KMS-11 (cell line): ENCODE measurements around the gene STAG1.

Experiments used
- H2AFZ ChIP-seq: fragments of 200-600 bp; sonication (generic); 2 replicates; pipeline ENCODE4 v1.6.1; 2016; ENCODE audit warnings: antibody characterized with exemption, mixed run types, low read depth
- H3K27ac ChIP-seq: fragments of 200-600 bp; sonication (generic); 2 replicates; pipeline ENCODE4 v1.6.1; 2016; ENCODE audit warnings: mild to moderate bottlenecking, mixed run types
- H3K27me3 ChIP-seq: fragments of 200-600 bp; sonication (generic); 2 replicates; pipeline ENCODE4 v1.6.1; 2017; ENCODE audit warnings: mild to moderate bottlenecking, low read depth, mixed run types, moderate library complexity; ENCODE audit not compliant: insufficient read depth
- H3K36me3 ChIP-seq: fragments of 200-600 bp; sonication (generic); 2 replicates; pipeline ENCODE4 v1.6.1; 2017; ENCODE audit warnings: mild to moderate bottlenecking, mixed run types; ENCODE audit not compliant: insufficient read depth
- H3K4me1 ChIP-seq: fragments of 200-600 bp; sonication (generic); 2 replicates; pipeline ENCODE4 v1.6.1; 2016; ENCODE audit warnings: mild to moderate bottlenecking, low read depth, mixed run types; ENCODE audit not compliant: poor library complexity, severe bottlenecking
- H3K4me2 ChIP-seq: fragments of 200-600 bp; sonication (generic); 2 replicates; pipeline ENCODE4 v1.7.0; 2016; ENCODE audit warnings: mild to moderate bottlenecking, mixed run types
- H3K4me3 ChIP-seq: fragments of 200-600 bp; sonication (generic); IDR thresholded peaks from 2 replicates; pipeline ENCODE4 v1.6.1; 2017; ENCODE audit warnings: low read depth, low read length, mixed read lengths; ENCODE audit not compliant: insufficient read depth
- H3K79me2 ChIP-seq: fragments of 200-600 bp; sonication (generic); 2 replicates; pipeline ENCODE4 v1.6.1; 2016; ENCODE audit warnings: low read depth, mixed run types; ENCODE audit not compliant: insufficient read depth
- H3K9ac ChIP-seq: fragments of 200-600 bp; sonication (generic); 2 replicates; pipeline ENCODE4 v1.6.1; 2016; ENCODE audit warnings: mild to moderate bottlenecking, mixed run types
- H4K20me1 ChIP-seq: fragments of 200-600 bp; sonication (generic); 2 replicates; pipeline ENCODE4 v1.6.1; 2016; ENCODE audit warnings: mild to moderate bottlenecking, mixed run types; ENCODE audit not compliant: insufficient read depth
- TF ChIP-seq, protein P1 (sequence below): fragments of 200-600 bp; sonication (generic); conservative IDR thresholded peaks from 2 replicates; pipeline ENCODE4 v1.6.1; 2017; ENCODE audit warnings: low read depth, mild to moderate bottlenecking, antibody characterized with exemption, low read length, moderate library complexity, mixed read lengths

STAG1 gene

DNA sequence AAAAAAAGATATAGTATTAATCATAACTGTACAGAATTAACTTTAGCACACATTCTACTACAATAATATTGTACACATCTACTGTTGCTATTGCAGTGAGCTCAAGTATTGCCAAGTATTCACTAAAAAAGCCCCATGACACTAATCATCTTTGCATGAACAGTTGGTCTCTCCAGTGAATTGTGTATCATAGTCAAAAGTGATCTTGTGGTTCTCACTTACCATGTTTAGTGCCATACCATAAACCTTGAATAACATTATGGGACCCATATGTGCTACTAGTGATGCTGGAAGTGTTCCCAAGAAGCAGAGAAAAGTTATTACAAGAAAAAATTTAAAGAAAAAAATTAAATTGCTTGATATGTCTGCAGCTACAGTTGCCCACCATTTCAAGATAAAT, 324.9 kb downstream of the STAG1 start:
- H2AFZ ChIP-seq = no peak overlapping the region
- no peaks in the 10 kb centered on the region for H3K36me3 ChIP-seq
- H3K4me3 ChIP-seq = no peak overlapping the region
- H3K27me3 ChIP-seq = no peaks in the 10 kb centered on the region
- TF ChIP-seq, protein P1, sequence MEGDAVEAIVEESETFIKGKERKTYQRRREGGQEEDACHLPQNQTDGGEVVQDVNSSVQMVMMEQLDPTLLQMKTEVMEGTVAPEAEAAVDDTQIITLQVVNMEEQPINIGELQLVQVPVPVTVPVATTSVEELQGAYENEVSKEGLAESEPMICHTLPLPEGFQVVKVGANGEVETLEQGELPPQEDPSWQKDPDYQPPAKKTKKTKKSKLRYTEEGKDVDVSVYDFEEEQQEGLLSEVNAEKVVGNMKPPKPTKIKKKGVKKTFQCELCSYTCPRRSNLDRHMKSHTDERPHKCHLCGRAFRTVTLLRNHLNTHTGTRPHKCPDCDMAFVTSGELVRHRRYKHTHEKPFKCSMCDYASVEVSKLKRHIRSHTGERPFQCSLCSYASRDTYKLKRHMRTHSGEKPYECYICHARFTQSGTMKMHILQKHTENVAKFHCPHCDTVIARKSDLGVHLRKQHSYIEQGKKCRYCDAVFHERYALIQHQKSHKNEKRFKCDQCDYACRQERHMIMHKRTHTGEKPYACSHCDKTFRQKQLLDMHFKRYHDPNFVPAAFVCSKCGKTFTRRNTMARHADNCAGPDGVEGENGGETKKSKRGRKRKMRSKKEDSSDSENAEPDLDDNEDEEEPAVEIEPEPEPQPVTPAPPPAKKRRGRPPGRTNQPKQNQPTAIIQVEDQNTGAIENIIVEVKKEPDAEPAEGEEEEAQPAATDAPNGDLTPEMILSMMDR = no peak
- H3K79me2 ChIP-seq = no peaks in the 10 kb centered on the region
- H3K9ac ChIP-seq = no peak overlapping the region
- H4K20me1 ChIP-seq = no peaks in the 10 kb centered on the region
- H3K27ac ChIP-seq = no peak overlapping the region
- no peak overlapping the region for H3K4me2 ChIP-seq
- H3K4me1 ChIP-seq = no peaks in the 10 kb centered on the region

GRCh38 chr3:136414476-136414875, 337.7 kb downstream of the STAG1 start:
- Histone ChIP-seq H3K9ac (no peak overlapping the region), H3K79me2 (no peaks in the 10 kb centered on the region), H3K4me3 (no peak overlapping the region), H3K36me3 (no peaks in the 10 kb centered on the region; the same call in 1 of the 2 replicates), H3K27me3 (no peaks in the 10 kb centered on the region), H2AFZ (no peak overlapping the region), H4K20me1 (no peaks in the 10 kb centered on the region), H3K4me1 (no peaks in the 10 kb centered on the region), H3K27ac (no peak overlapping the region), H3K4me2 (no peak overlapping the region)
- TF ChIP-seq, protein P1 = no peak

GRCh38 chr3:136412307-136412706, 339.9 kb downstream of the STAG1 start:
- no peaks in the 10 kb centered on the region for H3K27me3 ChIP-seq
- H3K4me1 ChIP-seq = no peaks in the 10 kb centered on the region
- H3K9ac ChIP-seq = no peak overlapping the region
- no peaks in the 10 kb centered on the region for H3K79me2 ChIP-seq
- no peak overlapping the region for H3K4me2 ChIP-seq
- H2AFZ ChIP-seq = no peak overlapping the region
- no peak overlapping the region for H3K4me3 ChIP-seq
- no peaks in the 10 kb centered on the region; the same call in 1 of the 2 replicates for H3K36me3 ChIP-seq
- H4K20me1 ChIP-seq = no peaks in the 10 kb centered on the region
- TF ChIP-seq, protein P1 = no peak
- no peak overlapping the region for H3K27ac ChIP-seq

DNA sequence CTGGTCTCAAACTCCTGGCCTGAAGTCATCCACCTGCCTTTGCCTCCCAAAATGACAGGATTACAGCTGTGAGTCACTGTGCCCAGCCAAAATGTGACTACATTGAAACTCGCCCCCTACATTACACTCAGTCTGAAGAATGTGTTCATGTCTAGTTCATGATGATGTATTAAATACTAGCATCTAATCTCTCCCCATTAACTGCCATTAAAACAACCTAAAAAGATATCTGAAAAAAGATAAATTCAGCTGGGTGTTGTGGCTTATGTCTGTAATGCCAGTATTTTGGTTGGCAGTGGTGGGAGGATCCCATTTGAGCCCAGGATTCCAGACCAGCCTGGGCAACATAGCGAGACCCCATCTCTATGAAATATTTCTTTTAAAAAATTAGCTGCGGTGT, 342.6 kb downstream of the STAG1 start:
- H3K4me1 ChIP-seq = no peaks in the 10 kb centered on the region
- no peak overlapping the region for H3K9ac ChIP-seq
- no peak overlapping the region for H2AFZ ChIP-seq
- no peak overlapping the region for H3K27ac ChIP-seq
- H3K79me2 ChIP-seq = no peaks in the 10 kb centered on the region
- H3K27me3 ChIP-seq = no peaks in the 10 kb centered on the region
- H3K4me3 ChIP-seq = no peak overlapping the region
- no peaks in the 10 kb centered on the region for H3K36me3 ChIP-seq
- TF ChIP-seq, protein P1 = no peak
- H3K4me2 ChIP-seq = no peak overlapping the region
- no peaks in the 10 kb centered on the region for H4K20me1 ChIP-seq

DNA sequence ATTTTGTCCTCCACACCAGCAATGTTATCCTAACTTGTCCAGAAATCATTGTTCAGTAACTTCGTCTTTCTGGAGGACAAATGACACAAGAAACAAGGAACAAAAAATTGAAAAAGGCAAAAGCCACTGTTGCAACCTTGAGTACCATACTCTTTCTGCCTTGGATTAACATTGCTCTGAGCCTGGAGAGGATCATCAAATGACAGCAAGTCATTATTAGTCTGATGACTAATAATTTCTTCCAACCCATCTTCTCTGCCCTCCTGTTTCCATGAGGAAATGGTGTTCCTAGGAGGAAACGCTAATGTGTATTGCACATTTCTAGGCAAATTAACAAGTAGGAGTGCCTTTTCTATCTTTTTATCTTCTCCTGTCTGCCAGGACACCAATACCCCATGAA, 348.1 kb downstream of the STAG1 start:
- no peak overlapping the region for H3K27ac ChIP-seq
- H3K9ac ChIP-seq = no peak overlapping the region
- no peak overlapping the region for H2AFZ ChIP-seq
- H3K27me3 ChIP-seq = no peaks in the 10 kb centered on the region
- H3K4me2 ChIP-seq = no peak overlapping the region
- no peaks in the 10 kb centered on the region for H4K20me1 ChIP-seq
- H3K4me1 ChIP-seq = no peaks in the 10 kb centered on the region
- H3K79me2 ChIP-seq = no peaks in the 10 kb centered on the region
- no peak overlapping the region for H3K4me3 ChIP-seq
- TF ChIP-seq, protein P1 = no peak
- no peaks in the 10 kb centered on the region for H3K36me3 ChIP-seq
